HG03175 (cell line): ENCODE measurements around the gene GAGE12E.
"Not testable (repeated sequence)": the region's sequence is repeated elsewhere in the genome, so short reads cannot be mapped to it uniquely, and the experiment has no call there.

ENCODE experiments used
- ATAC-seq: cut with Tn5 transposase; IDR thresholded peaks from one replicate; pipeline ENCODE4 v1.9.1; 2021; ENCODE audit warnings: mild to moderate bottlenecking, moderate library complexity; ENCODE audit not compliant: unreplicated experiment

Gene GAGE12E, protein sequence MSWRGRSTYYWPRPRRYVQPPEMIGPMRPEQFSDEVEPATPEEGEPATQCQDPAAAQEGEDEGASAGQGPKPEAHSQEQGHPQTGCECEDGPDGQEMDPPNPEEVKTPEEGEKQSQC

DNA sequence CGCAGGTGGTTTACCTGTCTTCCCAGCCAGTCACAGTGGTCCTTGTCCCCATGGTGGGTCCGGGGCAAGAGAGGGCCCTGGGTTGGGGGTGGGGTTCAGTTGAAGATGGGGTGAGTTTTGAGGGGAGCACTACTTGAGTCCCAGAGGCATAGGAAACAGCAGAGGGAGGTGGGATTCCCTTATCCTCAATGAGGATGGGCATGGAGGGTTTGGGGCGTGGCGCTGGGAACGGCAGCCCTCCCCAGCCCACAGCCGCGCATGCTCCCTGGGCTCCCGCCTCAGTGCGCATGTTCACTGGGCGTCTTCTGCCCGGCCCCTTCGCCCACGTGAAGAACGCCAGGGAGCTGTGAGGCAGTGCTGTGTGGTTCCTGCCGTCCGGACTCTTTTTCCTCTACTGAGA lies at the start of gene GAGE12E:
GAGE12E (plus strand) TSS at position 301 of the 400 bp plus-strand sequence. CDS start 1,155 bp downstream, outside the sequence.
- not testable (repeated sequence) for ATAC-seq

DNA sequence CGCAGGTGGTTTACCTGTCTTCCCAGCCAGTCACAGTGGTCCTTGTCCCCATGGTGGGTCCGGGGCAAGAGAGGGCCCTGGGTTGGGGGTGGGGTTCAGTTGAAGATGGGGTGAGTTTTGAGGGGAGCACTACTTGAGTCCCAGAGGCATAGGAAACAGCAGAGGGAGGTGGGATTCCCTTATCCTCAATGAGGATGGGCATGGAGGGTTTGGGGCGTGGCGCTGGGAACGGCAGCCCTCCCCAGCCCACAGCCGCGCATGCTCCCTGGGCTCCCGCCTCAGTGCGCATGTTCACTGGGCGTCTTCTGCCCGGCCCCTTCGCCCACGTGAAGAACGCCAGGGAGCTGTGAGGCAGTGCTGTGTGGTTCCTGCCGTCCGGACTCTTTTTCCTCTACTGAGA lies 19.2 kb upstream of the GAGE12E start, which contains the start of gene GAGE12C:
GAGE12C (plus strand) TSS at position 301 of the 400 bp plus-strand sequence. CDS start 1,155 bp downstream, outside the sequence.
- ATAC-seq: not testable (repeated sequence)

DNA sequence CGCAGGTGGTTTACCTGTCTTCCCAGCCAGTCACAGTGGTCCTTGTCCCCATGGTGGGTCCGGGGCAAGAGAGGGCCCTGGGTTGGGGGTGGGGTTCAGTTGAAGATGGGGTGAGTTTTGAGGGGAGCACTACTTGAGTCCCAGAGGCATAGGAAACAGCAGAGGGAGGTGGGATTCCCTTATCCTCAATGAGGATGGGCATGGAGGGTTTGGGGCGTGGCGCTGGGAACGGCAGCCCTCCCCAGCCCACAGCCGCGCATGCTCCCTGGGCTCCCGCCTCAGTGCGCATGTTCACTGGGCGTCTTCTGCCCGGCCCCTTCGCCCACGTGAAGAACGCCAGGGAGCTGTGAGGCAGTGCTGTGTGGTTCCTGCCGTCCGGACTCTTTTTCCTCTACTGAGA lies 9.7 kb upstream of the GAGE12E start, which contains the start of gene GAGE12D:
GAGE12D (plus strand) TSS at position 301 of the 400 bp plus-strand sequence. CDS start 1,155 bp downstream, outside the sequence.
- not testable (repeated sequence) for ATAC-seq

DNA sequence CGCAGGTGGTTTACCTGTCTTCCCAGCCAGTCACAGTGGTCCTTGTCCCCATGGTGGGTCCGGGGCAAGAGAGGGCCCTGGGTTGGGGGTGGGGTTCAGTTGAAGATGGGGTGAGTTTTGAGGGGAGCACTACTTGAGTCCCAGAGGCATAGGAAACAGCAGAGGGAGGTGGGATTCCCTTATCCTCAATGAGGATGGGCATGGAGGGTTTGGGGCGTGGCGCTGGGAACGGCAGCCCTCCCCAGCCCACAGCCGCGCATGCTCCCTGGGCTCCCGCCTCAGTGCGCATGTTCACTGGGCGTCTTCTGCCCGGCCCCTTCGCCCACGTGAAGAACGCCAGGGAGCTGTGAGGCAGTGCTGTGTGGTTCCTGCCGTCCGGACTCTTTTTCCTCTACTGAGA lies 9.5 kb downstream of the GAGE12E start, which contains the start of gene GAGE12F:
GAGE12F (plus strand) TSS at position 301 of the 400 bp plus-strand sequence. CDS start 1,155 bp downstream, outside the sequence.
- ATAC-seq: not testable (repeated sequence)

DNA sequence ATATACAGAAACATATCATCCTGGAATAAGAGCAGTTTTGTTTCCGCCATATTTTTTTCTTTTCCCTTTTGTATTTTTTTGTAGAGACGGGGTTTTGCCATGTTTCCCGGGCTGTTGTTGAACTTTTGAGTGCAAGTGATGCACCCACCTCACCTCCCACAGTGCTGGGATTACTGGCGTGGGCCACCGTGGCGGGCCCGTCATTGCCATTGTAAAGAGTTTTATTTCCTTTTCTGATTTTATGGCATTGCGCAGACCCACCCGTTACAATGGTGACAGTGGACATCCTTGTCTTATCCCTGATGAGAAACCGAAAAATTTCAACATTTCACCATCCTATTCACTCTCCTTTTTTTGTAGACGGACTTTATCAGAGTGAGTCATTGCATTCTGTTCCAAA lies 17.6 kb downstream of the GAGE12E start:
- ATAC-seq: not testable (repeated sequence)

DNA sequence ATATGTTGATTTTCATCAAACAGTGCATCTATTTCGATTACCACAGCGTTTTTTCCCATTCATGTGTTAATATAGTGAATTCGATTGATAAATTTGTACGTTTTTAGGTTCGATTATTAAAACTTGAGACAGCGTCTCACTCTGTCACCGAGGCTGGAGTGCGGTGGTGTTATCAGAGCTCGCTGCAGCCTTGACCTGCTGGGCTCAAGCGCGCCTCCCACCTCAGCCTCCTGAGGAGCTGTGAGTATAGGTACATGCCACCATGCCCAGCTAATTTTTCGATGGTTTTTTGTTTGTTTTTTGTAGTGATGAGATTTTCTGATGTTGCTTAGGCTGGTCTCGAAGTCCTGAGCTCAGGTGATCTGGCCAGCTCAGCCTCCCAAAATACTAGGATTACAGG lies 18.1 kb downstream of the GAGE12E start:
- not testable (repeated sequence) for ATAC-seq

DNA sequence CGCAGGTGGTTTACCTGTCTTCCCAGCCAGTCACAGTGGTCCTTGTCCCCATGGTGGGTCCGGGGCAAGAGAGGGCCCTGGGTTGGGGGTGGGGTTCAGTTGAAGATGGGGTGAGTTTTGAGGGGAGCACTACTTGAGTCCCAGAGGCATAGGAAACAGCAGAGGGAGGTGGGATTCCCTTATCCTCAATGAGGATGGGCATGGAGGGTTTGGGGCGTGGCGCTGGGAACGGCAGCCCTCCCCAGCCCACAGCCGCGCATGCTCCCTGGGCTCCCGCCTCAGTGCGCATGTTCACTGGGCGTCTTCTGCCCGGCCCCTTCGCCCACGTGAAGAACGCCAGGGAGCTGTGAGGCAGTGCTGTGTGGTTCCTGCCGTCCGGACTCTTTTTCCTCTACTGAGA lies 19.0 kb downstream of the GAGE12E start, which contains the start of gene GAGE12G:
GAGE12G (plus strand) TSS at position 301 of the 400 bp plus-strand sequence. CDS start 1,155 bp downstream, outside the sequence.
- ATAC-seq: not testable (repeated sequence)

DNA sequence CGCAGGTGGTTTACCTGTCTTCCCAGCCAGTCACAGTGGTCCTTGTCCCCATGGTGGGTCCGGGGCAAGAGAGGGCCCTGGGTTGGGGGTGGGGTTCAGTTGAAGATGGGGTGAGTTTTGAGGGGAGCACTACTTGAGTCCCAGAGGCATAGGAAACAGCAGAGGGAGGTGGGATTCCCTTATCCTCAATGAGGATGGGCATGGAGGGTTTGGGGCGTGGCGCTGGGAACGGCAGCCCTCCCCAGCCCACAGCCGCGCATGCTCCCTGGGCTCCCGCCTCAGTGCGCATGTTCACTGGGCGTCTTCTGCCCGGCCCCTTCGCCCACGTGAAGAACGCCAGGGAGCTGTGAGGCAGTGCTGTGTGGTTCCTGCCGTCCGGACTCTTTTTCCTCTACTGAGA lies 28.6 kb downstream of the GAGE12E start, which contains the start of gene GAGE12H:
GAGE12H (plus strand) TSS at position 301 of the 400 bp plus-strand sequence. CDS start 1,155 bp downstream, outside the sequence.
- not testable (repeated sequence) for ATAC-seq

DNA sequence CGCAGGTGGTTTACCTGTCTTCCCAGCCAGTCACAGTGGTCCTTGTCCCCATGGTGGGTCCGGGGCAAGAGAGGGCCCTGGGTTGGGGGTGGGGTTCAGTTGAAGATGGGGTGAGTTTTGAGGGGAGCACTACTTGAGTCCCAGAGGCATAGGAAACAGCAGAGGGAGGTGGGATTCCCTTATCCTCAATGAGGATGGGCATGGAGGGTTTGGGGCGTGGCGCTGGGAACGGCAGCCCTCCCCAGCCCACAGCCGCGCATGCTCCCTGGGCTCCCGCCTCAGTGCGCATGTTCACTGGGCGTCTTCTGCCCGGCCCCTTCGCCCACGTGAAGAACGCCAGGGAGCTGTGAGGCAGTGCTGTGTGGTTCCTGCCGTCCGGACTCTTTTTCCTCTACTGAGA lies 38.1 kb downstream of the GAGE12E start, which contains the start of gene GAGE2A:
GAGE2A (plus strand) TSS at position 301 of the 400 bp plus-strand sequence. CDS start 1,155 bp downstream, outside the sequence.
- ATAC-seq: not testable (repeated sequence)

DNA sequence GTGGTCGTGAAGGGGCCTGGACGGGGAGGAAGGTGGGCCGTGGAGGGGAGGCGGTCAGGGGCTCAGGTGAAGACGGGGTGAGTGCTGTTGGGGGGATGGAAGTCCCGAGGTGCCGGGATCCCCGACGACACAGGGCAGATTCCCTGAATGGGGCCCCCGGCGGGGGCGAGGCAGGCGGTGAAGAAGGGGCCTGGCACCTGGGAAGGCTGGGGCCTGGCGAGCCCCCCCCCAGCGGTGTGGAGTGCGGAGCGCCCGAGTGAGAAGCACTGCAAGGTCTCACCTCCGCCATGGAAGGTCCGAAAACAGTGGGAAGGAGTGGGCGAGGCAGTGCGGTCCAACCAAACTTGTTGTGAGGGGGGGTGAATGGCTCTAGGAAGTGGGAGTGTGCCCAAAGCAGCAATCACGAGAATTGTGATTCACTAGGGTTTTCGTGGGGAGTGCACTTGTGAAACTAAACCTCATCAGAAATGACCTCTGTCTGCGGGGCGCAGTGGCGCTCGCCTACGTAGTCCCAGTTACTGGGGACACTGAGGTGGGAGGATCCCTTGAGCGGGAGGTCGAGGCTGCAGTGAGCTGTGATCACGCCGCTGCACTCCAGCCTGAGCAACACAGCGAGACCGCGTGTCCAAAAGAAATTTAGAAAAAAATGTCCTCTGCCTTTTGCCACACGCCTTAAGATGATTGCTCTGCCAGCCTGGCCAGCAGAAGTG lies 38.8 kb downstream of the GAGE12E start:
- ATAC-seq: not testable (repeated sequence)

DNA sequence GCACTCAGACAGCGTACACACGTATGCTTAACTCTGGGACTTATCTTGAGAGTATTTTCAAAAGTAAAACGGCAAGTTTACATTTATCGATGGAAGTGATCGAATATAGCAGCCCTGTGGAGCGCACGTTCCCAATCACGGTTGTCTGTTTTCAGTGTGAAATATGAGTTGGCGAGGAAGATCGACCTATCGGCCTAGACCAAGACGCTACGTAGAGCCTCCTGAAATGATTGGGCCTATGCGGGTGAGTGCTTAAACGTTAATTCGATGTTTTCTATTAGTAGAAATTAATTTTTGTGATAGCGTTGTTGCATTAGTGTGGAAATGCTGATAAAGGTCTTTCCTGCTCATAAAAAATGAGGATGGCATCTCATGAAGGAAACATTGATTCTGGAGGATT lies 39.4 kb downstream of the GAGE12E start:
- not testable (repeated sequence) for ATAC-seq

DNA sequence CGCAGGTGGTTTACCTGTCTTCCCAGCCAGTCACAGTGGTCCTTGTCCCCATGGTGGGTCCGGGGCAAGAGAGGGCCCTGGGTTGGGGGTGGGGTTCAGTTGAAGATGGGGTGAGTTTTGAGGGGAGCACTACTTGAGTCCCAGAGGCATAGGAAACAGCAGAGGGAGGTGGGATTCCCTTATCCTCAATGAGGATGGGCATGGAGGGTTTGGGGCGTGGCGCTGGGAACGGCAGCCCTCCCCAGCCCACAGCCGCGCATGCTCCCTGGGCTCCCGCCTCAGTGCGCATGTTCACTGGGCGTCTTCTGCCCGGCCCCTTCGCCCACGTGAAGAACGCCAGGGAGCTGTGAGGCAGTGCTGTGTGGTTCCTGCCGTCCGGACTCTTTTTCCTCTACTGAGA lies 47.6 kb downstream of the GAGE12E start, which contains the start of gene GAGE1:
GAGE1 (plus strand) TSS at position 301 of the 400 bp plus-strand sequence. CDS start 1,155 bp downstream, outside the sequence.
- ATAC-seq: not testable (repeated sequence)
